ENCODE measurements around the gene ZC2HC1C.

GRCh38 chr14:75022655-75023054 lies 46.8 kb upstream of the ZC2HC1C start:
- TF ChIP-seq POLR2AphosphoS5 (IDR thresholded peaks at IDR 0.05) = no peak
- TF ChIP-seq EP300 (conservative IDR thresholded peaks at IDR 0.05; ENCODE audit: poor library complexity, severe bottlenecking) = no peak
